RCC 7860 (cell line): ENCODE measurements around the gene SIX2.

ENCODE experiments used
- DNase-seq: peaks from one replicate; pipeline ENCODE4 v3.0.0-alpha.2; 2015; ENCODE audit warnings: low spot score
- FAIRE-seq: peaks from 2 replicates; lab custom pipeline; 2012; peaks lifted over from hg19 to GRCh38; lab: Jason Lieb, UNC

The SIX2 gene

DNA sequence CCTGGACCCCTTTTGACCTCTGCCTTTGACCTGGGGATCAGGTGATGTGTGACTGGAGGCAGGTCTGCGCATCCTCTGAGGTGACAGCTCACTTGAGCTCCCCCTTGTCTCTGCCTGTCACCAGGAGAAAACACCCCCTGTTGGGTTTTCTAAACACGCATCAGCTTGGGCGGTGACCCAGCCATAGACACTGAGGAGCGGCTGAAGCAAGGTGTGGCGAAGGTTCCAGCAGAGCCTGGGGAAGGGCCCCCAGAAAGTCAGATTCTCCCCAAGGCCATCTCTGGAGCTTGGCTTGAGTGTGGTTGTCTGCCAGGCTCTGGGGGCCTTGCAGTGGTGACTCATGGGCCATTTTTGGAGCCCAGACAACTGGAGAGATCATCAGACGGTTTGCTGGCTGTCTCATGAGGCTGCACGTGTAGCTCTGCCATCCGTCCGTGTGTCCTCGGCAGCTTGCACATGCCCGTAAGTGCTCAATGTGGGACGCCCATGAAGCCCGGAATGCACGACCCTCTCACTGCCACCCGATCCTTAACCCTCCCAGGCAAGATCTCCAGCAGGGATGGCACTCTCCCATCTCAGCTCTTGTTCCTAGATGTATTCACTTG is 38.3 kb downstream of the SIX2 start:
- FAIRE-seq, result no peak

DNA sequence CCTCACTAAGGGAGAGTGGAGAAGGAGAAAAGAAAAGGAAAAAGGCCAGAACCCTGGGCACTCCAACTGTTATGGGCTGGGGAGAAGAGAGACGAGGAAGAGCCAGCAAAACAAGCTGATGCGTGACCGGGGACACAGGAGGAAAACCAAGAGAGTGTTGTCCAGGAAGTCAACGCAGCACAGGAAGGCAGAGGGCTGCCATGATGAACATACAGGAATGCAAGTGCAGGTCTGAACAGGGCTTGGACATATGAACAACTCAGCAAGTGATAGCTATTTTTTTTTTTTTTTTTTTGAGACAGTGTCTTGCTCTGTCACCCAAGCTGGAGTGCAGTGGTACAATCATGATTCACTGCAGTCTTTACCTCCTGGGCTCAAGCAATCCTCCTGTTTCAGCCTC is 39.3 kb downstream of the SIX2 start:
- FAIRE-seq (no peak), DNase-seq (no peak)

More for the DNA sequence above, 38.3 kb downstream of the SIX2 start:
- no peak for DNase-seq

DNA sequence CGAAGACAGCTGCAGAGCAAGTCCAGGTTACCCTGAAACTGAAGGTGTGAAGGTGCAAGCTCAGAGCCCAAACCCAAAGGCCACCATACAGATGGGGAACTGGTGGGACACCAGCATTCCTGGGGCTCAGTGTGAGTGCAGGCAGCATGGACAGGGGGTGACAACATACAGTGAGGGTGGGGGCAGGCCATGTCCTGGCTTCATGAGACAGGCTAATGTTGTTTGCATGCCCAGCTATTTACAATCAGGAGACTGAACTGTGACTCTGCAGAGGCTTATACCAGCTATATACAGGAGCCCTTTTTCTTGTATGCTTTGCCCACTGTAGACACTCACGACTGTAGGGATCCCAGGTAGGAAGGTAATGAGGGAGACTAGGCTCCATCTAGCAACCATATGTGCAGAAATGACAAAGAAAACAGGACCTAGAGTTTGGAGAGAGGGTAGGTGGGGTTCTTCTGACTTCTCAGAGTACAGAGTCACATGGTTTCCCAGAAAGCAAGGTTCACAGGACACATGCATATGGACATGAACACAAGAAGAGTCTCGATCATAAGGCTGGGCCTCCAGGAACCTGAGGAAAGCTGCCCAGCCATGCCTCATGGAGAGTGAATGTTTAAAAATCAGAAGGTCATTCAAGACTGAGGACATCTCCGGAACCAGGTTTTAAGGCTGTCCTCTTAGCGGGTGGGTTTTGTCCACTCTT is 41.4 kb downstream of the SIX2 start:
- no peak for FAIRE-seq
- DNase-seq, result no peak

DNA sequence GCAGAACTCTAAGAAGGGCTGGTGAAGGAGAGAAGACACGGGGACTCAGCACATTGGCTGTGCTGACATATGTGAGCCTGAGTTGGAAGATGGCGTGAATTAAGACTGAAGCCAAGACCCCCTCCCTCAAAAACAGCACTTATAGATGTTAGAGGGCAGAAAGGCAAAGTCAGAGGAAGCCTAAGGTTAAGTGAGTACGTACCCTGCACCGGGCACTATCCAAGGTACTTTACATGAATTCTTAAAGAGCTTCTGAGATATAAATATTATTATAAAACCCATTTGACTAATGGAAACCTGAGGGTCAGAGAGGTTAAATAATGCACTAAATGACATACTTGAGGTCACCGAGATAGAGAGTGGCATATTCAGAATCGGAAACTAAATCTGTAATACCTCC is 42.2 kb downstream of the SIX2 start:
- FAIRE-seq, result no peak

DNA sequence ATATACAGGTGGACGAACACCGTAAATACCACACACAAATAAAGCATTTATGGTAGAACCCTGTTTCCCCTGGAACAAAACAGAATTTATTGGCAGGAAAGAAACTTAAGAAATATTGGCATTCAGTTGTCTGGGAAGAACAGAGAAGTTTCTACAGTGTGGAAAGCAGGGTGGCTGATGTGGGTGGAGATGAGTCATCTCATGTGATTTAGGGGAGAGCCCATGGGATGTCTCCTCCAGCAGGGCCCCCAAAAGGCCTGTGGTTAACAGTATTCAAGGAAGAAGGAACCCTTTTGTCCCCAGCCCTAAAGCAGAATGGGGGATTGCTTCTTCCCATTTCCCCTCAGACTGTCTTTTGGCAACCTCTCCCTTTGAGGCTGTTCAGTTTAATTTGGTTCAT is 43.6 kb downstream of the SIX2 start:
- FAIRE-seq, result no peak
- no peak for DNase-seq

More for the DNA sequence above, 42.2 kb downstream of the SIX2 start:
- no peak for DNase-seq

DNA sequence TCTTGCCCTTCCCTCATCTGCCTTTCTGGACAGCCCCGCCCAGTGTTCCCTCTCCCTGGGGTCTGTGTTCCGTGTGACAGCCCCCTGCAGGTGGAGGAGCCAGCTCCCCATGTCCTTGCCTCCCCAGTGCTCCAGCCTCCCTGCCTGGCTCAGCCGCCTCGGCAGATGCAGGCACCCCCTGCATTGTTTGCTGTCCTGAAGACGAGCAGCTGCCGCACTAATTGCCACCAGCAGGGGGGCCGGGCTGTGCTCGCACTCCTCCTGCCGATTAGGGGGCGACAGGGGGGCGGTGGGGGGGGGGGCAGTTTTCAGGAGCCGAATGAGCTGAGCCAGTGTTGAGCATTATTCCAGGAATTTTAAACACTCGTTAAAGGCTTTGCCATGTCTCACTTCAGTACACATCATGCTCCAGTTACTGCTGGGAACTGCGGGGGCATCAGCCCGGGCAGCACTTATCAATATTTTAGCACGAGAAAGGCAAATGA is 44.5 kb downstream of the SIX2 start:
- FAIRE-seq (no peak), DNase-seq (no peak)

DNA sequence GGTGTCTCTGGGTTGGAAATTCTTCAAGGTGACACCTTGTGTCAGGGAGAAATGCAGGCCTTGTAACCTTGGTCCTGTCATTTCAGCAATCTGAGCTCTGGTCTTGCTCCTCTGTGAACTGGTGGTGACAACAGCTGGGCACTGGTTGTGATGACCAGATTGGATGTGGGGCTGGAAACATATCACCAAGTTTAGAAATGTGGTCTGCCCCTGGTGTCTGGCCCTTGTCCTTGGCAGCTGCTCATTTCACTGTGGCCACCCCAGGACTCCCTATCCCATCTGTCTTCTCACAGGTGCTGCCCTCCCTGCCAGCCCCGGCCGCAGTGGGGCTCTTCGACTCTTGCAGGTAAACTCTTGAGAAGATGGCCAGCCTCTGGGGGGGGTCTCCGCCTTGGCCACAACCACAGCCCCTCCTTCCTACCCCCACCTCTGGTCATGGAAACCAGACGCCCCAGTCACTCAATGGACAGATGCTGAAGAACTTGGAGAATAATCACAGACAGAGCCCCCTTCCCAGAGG is 47.0 kb downstream of the SIX2 start:
- no peak for FAIRE-seq

DNA sequence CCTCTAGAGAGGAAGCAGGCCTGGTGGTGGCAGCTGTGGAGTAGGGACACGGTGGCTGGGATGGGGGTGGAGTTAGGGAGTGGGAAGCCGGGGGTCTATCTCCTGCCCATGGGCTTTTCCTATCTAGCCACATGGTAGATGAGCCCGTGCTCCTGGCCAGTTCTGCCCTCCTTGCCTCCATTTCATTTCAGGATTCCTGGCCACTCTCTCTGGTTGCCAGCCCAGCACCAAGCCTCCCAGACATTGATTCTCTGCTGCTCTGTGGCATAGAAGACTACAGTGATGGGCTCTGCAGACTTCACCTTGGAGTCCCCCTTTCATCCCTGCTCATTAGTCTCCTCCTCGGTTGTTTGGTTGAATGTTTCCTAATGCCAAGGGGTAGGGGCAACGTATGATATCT is 48.4 kb downstream of the SIX2 start:
- DNase-seq (no peak), FAIRE-seq (no peak)

More for the DNA sequence above, 47.0 kb downstream of the SIX2 start:
- no peak for DNase-seq

DNA sequence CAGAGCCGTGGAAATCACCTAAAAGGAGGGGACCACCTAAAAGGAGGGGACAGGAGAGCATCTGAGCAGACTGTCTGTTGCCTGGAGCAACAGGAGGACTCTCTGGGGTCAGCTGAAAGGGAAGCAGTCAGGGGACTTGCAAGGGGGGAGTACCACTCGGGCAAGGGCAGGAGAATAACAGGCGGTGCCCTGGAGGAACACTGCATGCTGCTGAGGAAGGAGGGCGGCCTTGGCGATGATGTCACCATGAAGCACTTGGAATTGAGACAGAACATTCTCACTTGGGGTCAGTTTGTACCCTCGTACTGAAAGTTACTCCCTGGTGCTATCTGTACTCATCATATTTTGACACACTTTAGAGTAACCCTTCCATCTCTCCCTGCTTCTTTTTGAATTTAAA is 49.4 kb downstream of the SIX2 start:
- DNase-seq (no peak), FAIRE-seq (no peak)

DNA sequence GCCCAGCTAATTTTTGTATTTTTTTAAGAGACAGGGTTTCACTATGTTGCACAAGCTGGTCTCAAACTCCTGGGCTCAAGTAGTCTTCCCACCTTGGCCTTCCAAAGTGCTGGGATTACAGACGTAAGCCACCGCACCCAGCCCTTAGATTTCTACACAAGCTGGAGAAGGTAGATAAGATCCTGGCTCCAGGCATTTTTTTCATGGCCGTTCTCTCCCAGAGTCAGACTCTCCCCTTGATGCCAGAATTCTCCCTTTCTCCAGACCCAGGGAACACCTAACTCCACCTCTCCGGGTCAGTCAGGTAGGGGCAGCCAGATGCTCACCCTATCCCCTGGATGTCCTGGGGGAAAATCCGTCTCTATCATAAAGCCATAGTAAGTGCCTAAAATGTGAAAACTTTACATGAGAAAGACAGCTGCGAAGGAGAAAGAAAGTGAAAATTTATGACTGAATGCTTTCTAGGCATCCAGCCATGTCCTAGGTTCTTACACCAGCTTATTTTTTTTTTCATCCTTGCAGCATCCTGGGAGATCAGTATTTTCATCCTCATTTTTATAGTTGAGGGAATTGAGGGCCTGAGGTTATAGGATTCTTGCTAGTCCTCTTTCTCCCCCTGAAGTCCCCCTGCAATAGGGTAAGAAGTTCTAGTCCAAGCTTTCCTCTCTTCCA is 51.5 kb downstream of the SIX2 start:
- DNase-seq, result no peak
- no peak for FAIRE-seq

DNA sequence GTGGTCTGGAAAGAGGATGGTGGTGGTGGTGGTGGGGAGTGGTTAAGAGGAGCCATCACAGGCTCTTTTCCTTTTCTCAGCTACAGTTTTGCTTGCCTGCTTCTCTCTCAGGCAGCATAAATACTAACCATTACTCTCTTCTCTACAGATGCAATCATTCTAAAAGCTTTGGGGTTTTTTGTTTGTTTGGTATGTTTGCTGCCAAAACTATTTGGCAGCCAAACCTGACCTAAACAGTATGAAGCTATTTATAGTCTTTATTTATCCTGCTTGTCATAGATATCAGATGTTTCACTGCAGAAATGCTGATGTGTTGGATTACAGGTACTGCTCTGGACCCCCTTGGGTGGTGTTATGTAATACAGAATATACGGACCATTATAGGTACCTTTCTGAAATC is 52.4 kb downstream of the SIX2 start:
- FAIRE-seq, result no peak
- no peak for DNase-seq

DNA sequence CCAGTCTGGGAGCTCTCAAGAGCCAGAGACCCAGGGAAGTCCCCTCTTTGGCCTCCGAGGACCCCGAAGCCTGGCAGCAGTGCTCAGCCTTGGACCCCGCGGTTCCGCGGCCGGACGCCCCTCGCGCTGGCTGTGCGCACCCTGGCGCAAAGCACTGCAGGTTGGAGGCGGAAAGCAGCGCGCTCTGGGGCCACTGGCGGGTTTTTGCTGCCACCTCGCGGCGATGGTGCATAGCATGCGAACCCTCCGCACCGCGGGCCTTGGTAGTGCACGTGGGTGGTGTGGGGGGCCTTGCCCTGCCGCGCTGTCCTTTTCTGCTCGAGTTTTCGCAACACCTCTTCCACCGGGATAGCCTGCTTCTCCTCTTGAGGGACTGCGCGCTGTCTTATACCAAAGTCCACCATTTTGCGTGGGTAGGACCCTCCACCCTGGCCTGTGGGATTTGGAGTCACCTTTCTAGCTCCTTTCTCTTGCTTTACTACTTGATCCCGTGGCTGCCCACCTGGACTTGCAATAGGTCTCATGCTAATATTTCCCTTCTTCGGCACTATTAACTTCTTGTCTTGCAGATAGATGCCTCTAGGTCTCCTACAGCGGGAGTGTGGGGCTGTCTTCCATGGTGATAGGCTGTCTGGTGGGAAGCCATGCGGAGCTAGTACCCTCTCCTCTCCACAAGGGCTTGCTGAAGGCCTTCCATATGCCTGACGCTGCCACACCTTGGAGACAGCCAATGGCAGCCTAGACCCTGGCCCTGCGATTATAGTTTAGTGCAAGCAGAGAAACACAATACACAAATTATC is 53.5 kb downstream of the SIX2 start:
- DNase-seq (peak; percentile 17), FAIRE-seq (no peak)
